K562 (cell line): ENCODE data around the gene FAM20C. TPM values are rescaled to one million over a fixed set of nuclear protein-coding genes. Genes with fewer than 3 reads are reported as not detected.

Source experiments
- ATAC-seq: fragments of 200-7000 bp; cut with Tn5 transposase; 3 replicates; pipeline ENCODE4 v1.9.1; 2020; ENCODE audit warnings: moderate library complexity
- BruUV-seq: library from RNA; stranded (reverse); fragments of 400-500 nt; replicated peaks from 2 replicates; lab custom pipeline; 2021; lab: Mats Ljungman, UMichigan
- CTCF ChIA-PET: fragments of 300-600 bp; formaldehyde crosslinking; extraction: SDS; loops from one replicate; lab custom pipeline; 2021; ENCODE audit warnings: low intra/inter-chr PET ratio; lab: Yijun Ruan, JAX
- POLR2A ChIA-PET: fragments of 300-600, 350-650 bp; sonication (Branson Sonifier 250); formaldehyde crosslinking; extraction: SDS; loops from one replicate; lab custom pipeline; 2021; ENCODE audit warnings: antibody characterized with exemption, inconsistent platforms; lab: Yijun Ruan, JAX
- DNase-seq, 4 experiments: peaks; one replicate each; pipeline versions ENCODE4 v3.0.0 to v3.0.0-alpha.2; 2011 to 2018; ENCODE audit warnings: low spot score in 3 of 4, mixed read lengths in 3 of 4; ENCODE audit errors: extremely low read depth in 1 of 4
- FAIRE-seq: peaks from 2 replicates; lab custom pipeline; 2011; peaks lifted over from hg19 to GRCh38; lab: Jason Lieb, UNC
- H2AFZ ChIP-seq: 2 replicates; pipeline ENCODE4 v1.6.0; 2011; ENCODE audit warnings: low read depth, low read length, control low read depth, inconsistent platforms
- H3K27ac ChIP-seq: fragments of 200-600 bp; 3 replicates; pipeline ENCODE4 v1.8.0; 2011; ENCODE audit warnings: low read depth, mild to moderate bottlenecking, control low read depth, inconsistent platforms, low read length, moderate library complexity, mixed read lengths; ENCODE audit errors: extremely low read depth
- H3K27me3 ChIP-seq, 2 experiments: fragments of 300-600 bp in 1 of 2; 2 replicates in 1 of 2; 3 replicates in 1 of 2; pipeline versions ENCODE4 v1.6.0 to v1.8.0; 2011; ENCODE audit warnings: inconsistent platforms in 2 of 2, low read length in 2 of 2, mild to moderate bottlenecking in 1 of 2, mixed read lengths in 1 of 2, moderate library complexity in 1 of 2; ENCODE audit not compliant: control insufficient read depth in 2 of 2, insufficient read depth in 2 of 2
- H3K36me3 ChIP-seq: fragments of 300-600 bp; 3 replicates; pipeline ENCODE4 v1.8.0; 2011; ENCODE audit warnings: mild to moderate bottlenecking, low read length, inconsistent platforms; ENCODE audit not compliant: control insufficient read depth, insufficient read depth
- H3K4me1 ChIP-seq, 2 experiments: fragments of 200-600 bp in 1 of 2; replicated peaks in 1 of 2; 2 replicates in 1 of 2; 3 replicates in 1 of 2; pipeline versions ENCODE4 v1.5.1 to v1.8.0; 2011; ENCODE audit warnings: inconsistent platforms in 2 of 2, low read length in 2 of 2, mild to moderate bottlenecking in 1 of 2, mixed read lengths in 1 of 2, moderate library complexity in 1 of 2; ENCODE audit not compliant: control insufficient read depth in 2 of 2, insufficient read depth in 2 of 2
- H3K4me2 ChIP-seq: 2 replicates; pipeline ENCODE4 v1.6.1; 2011; ENCODE audit warnings: low read length, control low read depth, inconsistent platforms, mixed read lengths; ENCODE audit not compliant: insufficient read depth
- H3K4me3 ChIP-seq: fragments of 200-600 bp; sonication (generic), shearing (Covaris generic); 2 replicates; pipeline ENCODE4 v1.5.1; 2016; ENCODE audit warnings: control low read depth, inconsistent platforms
- H3K79me2 ChIP-seq: fragments of 200-600 bp; 3 replicates; pipeline ENCODE4 v1.8.0; 2011; ENCODE audit warnings: low read length, inconsistent platforms; ENCODE audit not compliant: control insufficient read depth, insufficient read depth
- H3K9ac ChIP-seq, 2 experiments: 2 replicates each; pipeline versions ENCODE4 v1.6.0 to v1.6.1; 2011; ENCODE audit warnings: low read depth in 2 of 2, low read length in 2 of 2, control low read depth in 1 of 2, inconsistent platforms in 1 of 2, mild to moderate bottlenecking in 1 of 2, mixed read lengths in 1 of 2; ENCODE audit not compliant: insufficient read depth in 1 of 2
- H3K9me1 ChIP-seq: one replicate; pipeline ENCODE4 v1.6.0; 2011; ENCODE audit warnings: inconsistent platforms, mild to moderate bottlenecking, low read length, moderate library complexity; ENCODE audit not compliant: control insufficient read depth, insufficient read depth
- H3K9me3 ChIP-seq: replicated peaks from 2 replicates; pipeline ENCODE4 v1.5.1; 2011; ENCODE audit warnings: low read depth, low read length, inconsistent platforms; ENCODE audit not compliant: control insufficient read depth, insufficient read depth
- H4K20me1 ChIP-seq: replicated peaks from 2 replicates; pipeline ENCODE4 v1.6.1; 2011; ENCODE audit warnings: low read length, inconsistent platforms, mixed read lengths; ENCODE audit not compliant: control insufficient read depth, insufficient read depth
- CREB3 ChIP-seq: fragments of 450-650 bp; conservative IDR thresholded peaks from 2 replicates; pipeline ENCODE4 v1.6.1; 2016; ENCODE audit warnings: missing genetic modification characterization, low read depth, mild to moderate bottlenecking, missing compliant biosample characterization, moderate library complexity
- FIP1L1 ChIP-seq: fragments of 200-400 bp; formaldehyde crosslinking; IDR thresholded peaks from 2 replicates; pipeline ENCODE4 v1.6.1; 2018; ENCODE audit warnings: mild to moderate bottlenecking, low read depth, low read length; ENCODE audit not compliant: poor library complexity, severe bottlenecking
- GTF2A2 ChIP-seq: IDR thresholded peaks from 2 replicates; pipeline ENCODE4 v1.6.1; 2016; ENCODE audit warnings: mild to moderate bottlenecking, missing genetic modification characterization, missing compliant biosample characterization
- HOMEZ ChIP-seq: fragments of 250-450 bp; sonication (Bioruptor Pico); IDR thresholded peaks from 2 replicates; pipeline ENCODE4 v1.4.0; 2020; ENCODE audit warnings: mild to moderate bottlenecking, moderate library complexity
- IRF1 ChIP-seq: sonication (generic); formaldehyde crosslinking; IDR thresholded peaks from 2 replicates; pipeline ENCODE4 v1.8.0; 2022; ENCODE audit warnings: missing genetic modification reagents, mild to moderate bottlenecking, borderline replicate concordance
- KDM5B ChIP-seq: fragments of 200-600 bp; sonication (generic); IDR thresholded peaks from 2 replicates; pipeline ENCODE4 v1.6.1; 2012; ENCODE audit warnings: low read depth, mild to moderate bottlenecking, moderate library complexity, low read length, control low read depth, inconsistent platforms; ENCODE audit not compliant: insufficient replicate concordance
- KLF1 ChIP-seq: fragments of 450-650 bp; IDR thresholded peaks from 2 replicates; pipeline ENCODE4 v1.6.1; 2016; ENCODE audit warnings: missing genetic modification characterization, missing compliant biosample characterization
- PRMT5 ChIP-seq: sonication (generic); formaldehyde crosslinking; IDR thresholded peaks from 2 replicates; pipeline ENCODE4 v1.5.0; 2020; ENCODE audit warnings: missing genetic modification reagents
- PYGO2 ChIP-seq: fragments of 450-650 bp; IDR thresholded peaks from 2 replicates; pipeline ENCODE4 v1.6.1; 2016; ENCODE audit warnings: mild to moderate bottlenecking, missing genetic modification characterization, moderate library complexity, missing compliant biosample characterization
- ZBTB12 ChIP-seq: fragments of 250-450 bp; sonication (Bioruptor Pico); IDR thresholded peaks from 2 replicates; pipeline ENCODE4 v1.4.0; 2020
- ZNF224 ChIP-seq: sonication (generic); formaldehyde crosslinking; IDR thresholded peaks from 2 replicates; pipeline ENCODE4 v1.8.0; 2022; ENCODE audit warnings: mild to moderate bottlenecking, missing genetic modification reagents
- WGBS: fragments of 100-300 bp; shearing (Covaris generic); methylation state at CpG from one replicate; pipeline ENCODE4 v1.1.6; 2016; ENCODE audit warnings: low coverage, mixed read lengths; ENCODE audit not compliant: insufficient coverage; ENCODE audit errors: missing lambda C conversion rate; 5-methylcytosine and 5-hydroxymethylcytosine counted together
- in situ Hi-C: fragments of 300-500 bp; cut with MboI; formaldehyde crosslinking; loops from 4 replicates; pipeline ENCODE4 v1.15.0; 2018; ENCODE audit warnings: inconsistent platforms, mixed read lengths
- intact Hi-C: fragments of 100-400 bp; cut with micrococcal nuclease; formaldehyde crosslinking; loops from 2 replicates; pipeline ENCODE4 v1.14.2; 2022
- polyA plus RNA-seq, 8 experiments: library from polyadenylated mRNA; depleted of rRNA in 4 of 8; stranded (reverse) in 5 of 8; unstranded in 3 of 8; fragments of >200 nt; fragmentation: Nextera tagmentation in 2 of 8; fragmentation: Illumina TruSeq in 1 of 8; extraction: Ambion mirVana in 2 of 8; extraction: Trizol in 1 of 8; gene quantifications; 2 replicates each; pipeline versions ENCODE4 v1.2.1 to v1.2.3, GENCODE V29; 2011 to 2014; ENCODE audit warnings: inconsistent platforms in 1 of 8, missing spikeins in 1 of 8
- total RNA-seq, 7 experiments: library from RNA; depleted of rRNA in 6 of 7; stranded (reverse); fragments of >200 nt in 6 of 7; fragmentation: Illumina TruSeq in 2 of 7; extraction: Trizol in 2 of 7; gene quantifications; 2 replicates each; pipeline versions ENCODE4 v1.2.1 to v1.2.3, GENCODE V29; 2011 to 2021; ENCODE audit warnings: low replicate concordance in 1 of 7

The FAM20C gene
- total and polyA plus RNA-seq, 9 of the 15 experiments (the other 6 are each of a cell fraction or from before 2014, with no cell fraction given) = 0.09 TPM; not detected in 8

- Histone ChIP-seq H3K27ac (no peak overlapping the region), H3K36me3 (no peaks in the 10 kb centered on the region), H3K9me1 (no peaks in the 10 kb centered on the region), H3K27me3 (peaks cover 5 to 40% of the 10 kb centered on the region in 2 experiments; a peak in 4 of 5 replicates), H3K9ac (no peak overlapping the region), H3K4me1 (peaks cover 0 to 22% of the 10 kb centered on the region in 2 experiments; a peak in 1 of 5 replicates), H3K9me3 (peaks cover 12% of the 10 kb centered on the region), H3K4me2 (no peak overlapping the region), H2AFZ (no peak overlapping the region), H4K20me1 (0 out of 2 replicates have a peak, but pooled peaks cover 5% of the 10 kb centered on the region), H3K79me2 (no peaks in the 10 kb centered on the region), H3K4me3 (no peak overlapping the region)
- ChIA-PET CTCF (interaction anchor here (1.0 kb wide), 1 partner anchor 21 kb away, joined by 3 read pairs; no protein-coding TSS in a partner anchor), POLR2A (no interaction called here)
- no peak for DNase-seq
- in situ Hi-C loops (no loop called here), intact Hi-C loops (no loop called here)
- BruUV-seq = no TSS peak
- ATAC-seq = no peak
- FAIRE-seq = no peak
- WGBS = 56% methylated on average over 24 of the region's 32 CpGs
- TF ChIP-seq HOMEZ (CRISPR knock-in tag) (no peak), KDM5B (no peak), PRMT5 (CRISPR knock-in tag) (no peak), ZBTB12 (CRISPR knock-in tag) (no peak), FIP1L1 (no peak), KLF1 (tag) (no peak), ZNF224 (no peak), CREB3 (tag) (no peak), IRF1 (CRISPR knock-in tag) (no peak), GTF2A2 (tag) (no peak), PYGO2 (tag) (no peak)
These were observed 69.2 kb downstream of the FAM20C start for GRCh38 chr7:261341-262250.
